Stimulated activated CD8-positive, alpha-beta memory T cell treated with anti-CD3 and anti-CD28 coated beads, Interleukin-15, amount 100 ng/mL, for 24 hours (primary cell): ENCODE data around the gene DPY19L2.
"Not testable (repeated sequence)": the region's sequence is repeated elsewhere in the genome, so short reads cannot be mapped to it uniquely, and the experiment has no call there.

Experiments
- DNase-seq: peaks from one replicate; pipeline ENCODE4 v3.0.0-alpha.2; 2020; ENCODE audit warnings: low read depth

Gene DPY19L2

DNA sequence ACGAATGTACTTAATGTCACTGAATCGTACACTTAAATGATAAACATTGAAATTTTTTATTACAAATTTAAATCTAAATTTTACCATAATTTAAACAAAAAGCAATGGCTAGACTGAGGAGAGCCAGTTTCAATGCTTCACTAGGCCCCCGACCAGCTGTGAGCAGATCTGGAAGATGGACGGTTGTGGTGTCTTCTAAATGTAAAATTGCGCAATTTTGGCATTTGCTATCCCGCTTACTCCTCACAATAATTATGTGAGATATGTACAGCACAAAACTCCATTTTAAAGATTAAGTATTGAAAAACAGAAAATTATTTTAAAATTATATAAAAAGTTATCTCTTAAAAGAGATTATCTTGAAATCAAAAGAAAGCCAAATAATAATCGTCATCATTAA, 5.3 kb downstream of the DPY19L2 start:
- not testable (repeated sequence) for DNase-seq

DNA sequence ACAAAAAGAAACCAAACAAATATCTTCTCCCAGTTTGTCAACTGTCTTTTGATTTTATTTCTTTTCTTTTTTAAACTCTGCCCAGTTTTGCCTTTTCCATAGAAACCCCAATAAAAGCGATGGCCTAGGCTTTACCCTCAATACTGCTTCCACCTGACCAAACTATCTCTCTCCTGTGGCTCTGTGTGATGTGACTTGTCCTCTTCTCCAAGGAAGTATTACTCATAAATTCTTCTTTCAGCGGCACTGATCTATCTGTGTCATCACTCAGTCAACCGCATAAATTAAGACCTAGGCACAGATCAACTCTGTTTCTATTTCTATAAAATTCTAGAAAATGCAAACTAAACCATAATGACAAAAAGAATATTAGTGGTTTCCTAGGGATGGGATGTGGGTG, 9.8 kb downstream of the DPY19L2 start:
- not testable (repeated sequence) for DNase-seq

DNA sequence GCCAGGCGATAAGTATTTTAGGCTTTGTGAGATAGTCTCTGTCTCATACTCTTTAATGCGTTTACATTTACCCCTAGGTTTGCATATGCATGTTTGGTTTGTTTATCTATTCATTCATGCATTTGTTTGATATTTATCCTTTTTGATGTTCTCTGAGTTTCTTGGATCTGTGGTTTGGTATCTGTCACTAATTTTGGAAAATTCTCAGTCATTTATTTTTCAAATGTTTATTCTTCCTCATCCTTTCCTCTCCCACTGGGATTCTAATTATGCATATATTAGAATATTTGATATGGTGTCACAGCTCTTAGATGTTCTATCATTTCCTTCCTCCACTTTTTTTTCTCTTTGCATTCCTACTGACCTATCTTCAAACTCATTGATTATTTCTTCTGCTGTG, 11.9 kb downstream of the DPY19L2 start:
- DNase-seq, result not testable (repeated sequence)

DNA sequence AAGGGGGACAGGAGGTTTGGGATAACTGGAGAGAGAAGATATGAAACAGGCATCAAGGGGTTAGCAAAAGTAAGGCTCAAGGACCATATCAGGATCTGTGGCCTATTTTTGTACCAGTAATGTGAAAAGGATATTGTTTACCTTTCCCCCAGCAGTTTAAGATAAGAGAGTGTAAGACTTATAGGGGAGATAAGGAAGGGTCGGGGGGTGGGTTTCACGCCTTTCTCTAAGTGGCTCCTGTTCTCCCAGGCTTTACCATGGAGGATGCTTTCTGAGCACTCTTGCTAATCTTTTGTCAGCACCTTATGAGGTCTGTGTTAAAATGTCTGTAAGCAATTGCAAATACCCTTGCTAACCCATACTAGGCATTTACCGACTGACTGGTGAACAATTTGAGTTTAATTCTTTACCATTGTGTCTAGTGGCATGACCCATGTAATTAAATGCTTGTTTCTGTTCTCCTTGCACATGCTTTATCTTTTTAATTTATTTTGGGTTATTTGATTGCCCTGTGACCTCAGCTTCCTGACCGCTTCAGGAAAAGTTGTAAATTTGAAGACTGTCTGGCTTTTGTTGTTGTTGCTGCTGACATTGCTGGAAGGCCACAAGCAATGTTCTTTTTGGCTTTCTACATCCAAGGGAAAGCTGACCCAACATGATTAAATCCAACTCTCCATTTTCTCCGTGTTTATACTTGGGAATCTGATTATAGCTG, 12.6 kb downstream of the DPY19L2 start:
- DNase-seq, result not testable (repeated sequence)

DNA sequence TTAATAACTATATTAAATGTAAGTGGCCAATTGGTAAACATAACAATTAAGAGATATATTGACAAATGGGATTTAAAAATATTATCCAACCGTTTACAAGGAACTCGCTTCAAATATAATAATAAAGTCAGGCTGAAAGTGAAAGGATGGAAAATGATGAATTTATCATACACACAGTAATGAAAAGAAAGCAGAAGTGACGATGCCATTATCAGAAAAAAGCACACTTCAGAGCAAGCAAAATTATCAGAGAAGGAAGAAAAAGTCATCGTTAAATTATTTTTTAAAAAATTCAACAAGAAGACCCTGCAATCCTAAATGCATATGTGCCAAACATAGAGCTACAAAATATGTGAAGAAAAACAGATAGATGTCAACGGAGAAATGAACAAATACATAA, 13.8 kb downstream of the DPY19L2 start:
- not testable (repeated sequence) for DNase-seq

DNA sequence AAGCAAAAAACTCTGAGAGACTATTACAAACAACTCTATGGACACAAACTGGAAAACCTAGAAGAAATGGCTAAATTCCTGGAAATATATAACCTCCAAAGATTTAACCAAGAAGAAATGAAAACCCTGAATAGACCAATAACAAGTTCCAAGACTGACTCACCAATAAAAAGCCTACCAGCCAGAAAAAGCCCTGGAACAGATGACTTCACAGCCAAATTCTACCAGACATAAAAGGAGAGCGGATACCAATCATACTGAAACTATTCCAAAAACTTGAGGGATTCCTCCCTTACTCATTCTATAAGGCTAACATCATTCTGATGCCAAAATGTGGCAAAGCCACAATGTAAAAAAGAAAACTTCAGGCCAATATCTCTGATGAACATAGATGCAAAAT, 18.8 kb downstream of the DPY19L2 start:
- not testable (repeated sequence) for DNase-seq

DNA sequence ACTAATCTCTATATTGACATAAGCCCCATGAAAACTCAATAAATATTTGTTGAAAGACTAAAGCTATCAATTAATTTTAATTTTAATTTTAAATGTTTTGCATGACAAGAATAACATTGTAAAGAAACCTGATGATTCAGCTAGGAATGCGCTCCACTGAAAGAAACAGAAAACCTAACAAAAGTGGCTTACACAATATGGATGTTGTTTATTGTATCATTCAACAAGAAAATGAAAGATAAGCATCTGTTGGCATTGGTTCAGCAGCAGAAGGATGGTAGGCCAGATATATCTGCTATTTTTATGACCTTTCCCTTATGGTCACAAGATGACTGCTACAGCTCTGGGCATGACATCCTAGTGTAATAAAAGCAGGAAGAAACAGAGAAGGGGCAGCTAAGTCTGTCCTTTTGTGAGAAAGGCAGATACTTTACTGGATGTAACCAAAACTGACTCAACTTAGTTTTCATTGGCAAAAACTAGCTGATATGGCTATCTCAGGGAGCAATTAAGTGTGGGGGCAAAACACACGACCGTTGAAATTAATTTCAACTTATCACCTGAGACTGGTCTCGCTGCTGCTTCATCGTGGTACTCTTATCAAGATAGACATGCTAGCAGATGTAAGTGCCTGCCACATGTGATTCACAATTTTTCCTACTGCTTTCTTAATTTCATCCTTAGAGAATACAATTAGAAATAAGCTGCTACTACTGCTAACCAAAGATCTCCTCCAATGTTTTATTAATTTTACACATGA, 24.7 kb downstream of the DPY19L2 start:
- DNase-seq, result not testable (repeated sequence)

DNA sequence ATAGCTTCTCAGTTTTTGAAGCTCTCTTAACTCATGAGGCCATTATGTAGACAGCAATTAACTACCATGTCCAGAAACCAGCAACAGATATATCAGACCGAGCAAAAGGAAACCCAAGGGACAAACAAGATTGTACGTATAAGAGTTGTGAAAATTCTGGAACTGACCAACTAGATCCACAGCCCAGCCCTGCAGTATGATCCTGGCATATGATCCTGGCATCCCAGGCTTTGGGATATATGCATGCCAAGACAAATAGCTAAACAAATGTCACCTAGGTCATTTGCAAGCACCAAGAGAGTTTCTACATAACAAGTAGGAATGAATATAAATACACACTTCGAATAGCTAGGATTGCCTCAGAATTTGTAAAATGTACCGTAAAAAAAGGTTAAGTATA, 44.0 kb downstream of the DPY19L2 start:
- not testable (repeated sequence) for DNase-seq

DNA sequence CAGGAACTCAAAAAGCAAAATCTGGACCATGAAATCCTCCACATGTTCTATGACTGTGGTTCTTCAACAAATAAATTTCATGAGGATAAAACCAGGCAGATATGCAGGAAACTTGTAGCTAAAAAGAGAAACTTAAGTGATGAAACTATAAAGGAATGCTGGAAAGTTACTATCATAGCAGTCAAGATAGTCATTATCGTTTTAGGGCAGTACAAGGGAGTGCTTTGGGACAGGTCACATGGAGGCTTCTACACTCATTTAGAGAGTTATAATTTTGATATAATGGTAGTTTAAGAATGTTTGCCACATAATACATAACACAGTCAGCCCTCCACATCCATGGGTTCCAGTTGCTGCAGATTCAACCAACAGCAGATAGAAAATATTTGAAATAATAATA, 52.7 kb downstream of the DPY19L2 start:
- DNase-seq, result not testable (repeated sequence)

DNA sequence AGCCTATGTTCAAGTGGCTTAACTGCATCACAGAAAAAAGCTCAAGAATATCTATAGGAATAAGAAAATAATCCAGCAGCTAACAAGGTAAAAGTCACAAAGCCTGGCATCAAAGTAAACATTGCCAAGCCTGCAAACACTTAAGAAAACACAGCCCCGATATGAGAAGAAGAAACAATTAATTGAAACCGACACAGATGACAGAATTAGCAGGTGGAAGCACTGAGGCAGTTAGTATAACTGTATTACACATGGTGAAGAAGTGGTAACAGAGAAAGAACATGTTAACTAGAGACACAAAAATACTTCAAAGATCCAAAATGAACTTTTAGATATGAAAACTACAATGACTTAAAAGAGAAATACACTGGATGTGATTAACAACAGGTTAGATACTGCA, 57.0 kb downstream of the DPY19L2 start:
- not testable (repeated sequence) for DNase-seq

DNA sequence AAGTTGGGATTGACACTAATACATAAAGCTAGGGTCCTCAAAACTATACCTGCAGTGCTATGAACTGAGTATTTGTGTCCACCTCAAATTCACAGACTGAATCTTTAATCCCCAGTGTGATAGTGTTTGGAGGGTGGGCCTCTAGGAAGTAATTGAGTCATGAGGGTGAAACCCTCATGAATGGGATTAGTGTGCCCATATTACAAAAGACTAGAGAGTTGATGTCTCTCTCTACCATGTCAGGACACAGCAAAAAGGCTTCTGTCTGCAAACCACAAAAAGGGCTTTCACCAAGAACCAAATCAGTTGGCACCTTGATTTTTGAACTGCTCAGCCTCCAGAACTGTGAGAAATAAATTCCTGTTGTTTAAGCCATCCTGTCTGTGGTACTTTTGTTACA, 59.0 kb downstream of the DPY19L2 start:
- not testable (repeated sequence) for DNase-seq

DNA sequence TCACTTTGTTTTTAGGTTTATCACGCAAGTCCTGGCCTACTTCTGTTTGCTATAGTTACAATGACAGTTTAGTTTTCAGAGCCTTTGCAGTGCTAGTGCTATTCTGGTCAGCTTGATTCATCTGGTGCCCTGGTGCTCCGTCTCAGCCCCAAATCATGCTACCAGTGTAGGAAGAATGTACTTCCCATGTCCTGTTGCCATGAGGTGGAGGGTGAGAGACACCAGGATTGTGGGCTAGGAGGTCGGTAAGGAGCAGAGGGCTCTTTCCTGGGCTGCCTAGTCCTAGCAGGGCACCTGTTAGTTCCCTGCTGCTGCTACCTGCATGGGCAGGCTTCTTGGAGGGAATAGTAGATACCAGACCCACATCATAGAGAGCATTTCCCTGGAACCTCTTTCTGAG, 63.3 kb downstream of the DPY19L2 start:
- not testable (repeated sequence) for DNase-seq

DNA sequence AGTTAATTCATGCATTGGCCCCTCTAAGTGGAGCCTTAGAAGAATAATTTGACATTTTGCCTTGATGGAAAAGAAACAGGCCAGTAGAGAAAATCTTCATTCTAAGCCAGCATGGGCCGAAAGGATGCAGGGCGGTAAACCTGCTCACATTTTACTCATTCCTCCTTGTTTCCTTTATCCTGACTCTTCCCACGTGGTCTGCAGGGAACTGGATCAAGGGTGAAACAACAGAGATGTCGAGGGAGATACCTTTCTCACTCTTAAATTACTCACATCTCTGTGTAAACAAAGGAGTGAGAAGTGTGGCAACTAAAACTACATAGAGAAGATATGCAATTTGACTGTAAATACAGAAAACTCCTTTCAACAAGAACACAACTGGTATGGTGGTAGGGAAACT, 73.5 kb downstream of the DPY19L2 start:
- DNase-seq, result not testable (repeated sequence)

DNA sequence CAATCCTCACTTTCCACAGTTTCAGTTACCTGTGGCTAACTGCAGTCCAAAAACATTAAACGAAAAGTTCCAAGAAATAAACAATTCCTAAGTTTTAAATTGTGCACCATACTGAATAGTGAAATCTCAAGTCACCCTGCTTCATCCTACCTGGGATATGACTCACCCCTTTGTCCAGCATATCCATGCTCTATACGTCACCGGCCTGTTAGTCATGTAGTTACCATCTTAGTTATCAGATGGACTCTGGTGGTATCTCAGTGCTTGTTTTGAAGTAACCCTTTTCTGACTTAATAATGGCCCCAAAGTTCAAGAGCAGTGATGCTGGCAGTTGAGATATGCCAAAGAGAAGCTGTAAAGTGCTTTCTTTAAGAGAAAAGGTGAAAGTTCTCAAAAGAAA, 83.9 kb downstream of the DPY19L2 start:
- not testable (repeated sequence) for DNase-seq

DNA sequence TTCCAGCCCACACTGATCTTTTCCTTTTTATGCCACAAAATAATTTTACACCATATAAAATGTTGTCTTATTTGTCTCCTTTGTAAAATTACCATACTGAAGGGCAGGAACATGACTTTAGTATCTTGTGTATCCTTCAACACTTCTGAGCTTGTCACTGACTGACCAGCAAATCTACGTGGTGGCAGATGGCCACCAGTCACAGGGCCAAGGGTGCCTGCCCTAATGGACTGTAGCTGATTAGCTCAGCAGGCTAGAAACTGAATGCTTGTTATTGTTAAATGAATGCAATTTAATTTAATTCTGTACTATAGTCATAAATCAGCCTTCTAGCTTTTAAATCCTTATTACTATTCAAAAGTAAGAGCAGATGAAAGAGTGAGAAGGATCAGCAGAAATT, 85.0 kb downstream of the DPY19L2 start:
- not testable (repeated sequence) for DNase-seq

DNA sequence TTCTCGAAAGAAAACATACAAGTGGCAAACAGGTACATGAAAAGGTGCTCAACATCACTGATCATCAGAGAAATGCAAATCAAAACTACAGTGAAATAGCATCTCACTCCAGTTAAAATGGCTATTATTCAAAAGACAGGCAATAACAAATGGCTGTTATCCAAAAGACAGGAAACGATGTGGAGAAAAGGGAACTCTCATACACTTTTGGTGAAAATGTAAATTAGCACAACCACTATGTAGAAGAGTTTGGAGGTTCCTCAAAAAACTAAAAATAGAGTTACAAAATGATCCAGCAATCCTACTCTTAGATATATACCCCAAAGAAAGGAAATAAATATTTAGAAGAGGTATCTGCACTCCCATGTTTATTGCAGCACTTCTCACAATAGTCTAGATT, 90.7 kb downstream of the DPY19L2 start:
- not testable (repeated sequence) for DNase-seq

DNA sequence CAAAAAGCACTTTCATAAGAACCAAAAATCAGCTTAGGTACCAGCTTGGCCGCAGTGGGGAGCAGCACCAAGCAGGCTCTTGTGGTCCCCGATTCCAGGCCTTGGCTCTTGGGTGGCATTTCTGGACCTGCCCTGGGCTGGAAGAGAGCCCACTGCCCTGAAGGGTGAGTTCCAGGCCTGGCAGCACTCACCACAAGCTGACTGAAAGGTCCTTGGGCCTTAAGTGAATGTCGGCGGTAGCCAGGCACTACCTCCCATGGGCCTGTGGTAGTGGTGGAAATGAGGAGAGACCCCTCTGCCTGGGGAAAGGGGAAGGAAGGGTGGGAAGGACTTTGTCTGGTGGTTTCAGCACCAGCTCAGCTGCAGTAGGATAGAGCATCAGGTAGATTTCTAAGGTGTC, 96.3 kb downstream of the DPY19L2 start:
- not testable (repeated sequence) for DNase-seq

DNA sequence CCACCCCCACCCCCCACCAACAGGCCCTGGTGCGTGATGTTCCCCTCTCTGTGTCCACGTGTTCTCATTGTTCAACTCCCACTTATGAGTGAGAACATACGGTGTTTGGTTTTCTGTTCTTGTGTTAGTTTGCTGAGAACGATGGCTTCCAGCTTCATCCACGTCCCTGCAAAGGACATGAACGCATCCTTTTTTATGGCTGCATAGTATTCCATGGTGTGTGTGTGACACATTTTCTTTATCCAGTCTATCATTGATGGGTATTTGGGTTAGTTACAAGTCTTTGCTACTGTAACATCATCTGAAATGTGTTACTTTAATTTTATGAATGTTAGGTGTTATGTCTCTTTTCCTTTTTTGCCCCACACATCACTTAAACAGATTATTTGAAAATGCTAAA, 109.8 kb downstream of the DPY19L2 start:
- not testable (repeated sequence) for DNase-seq

DNA sequence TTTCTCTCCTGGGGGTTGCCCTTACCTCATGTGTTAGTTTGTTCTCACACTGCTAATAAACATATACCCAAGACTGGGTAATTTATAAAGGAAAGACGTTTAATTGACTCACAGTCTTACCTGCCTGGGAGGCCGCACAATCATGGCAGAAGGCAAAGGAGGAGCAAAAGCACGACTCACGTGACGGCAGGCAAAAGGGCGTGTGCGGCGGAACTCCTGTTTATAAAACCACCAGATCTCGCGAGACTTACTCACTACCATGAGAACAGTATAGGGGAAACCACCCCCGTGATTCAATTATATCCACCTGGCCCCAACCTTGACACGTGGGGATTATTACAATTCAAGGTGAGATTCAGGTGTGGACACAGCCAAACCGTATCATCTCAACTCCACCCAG, 116.9 kb downstream of the DPY19L2 start:
- not testable (repeated sequence) for DNase-seq

DNA sequence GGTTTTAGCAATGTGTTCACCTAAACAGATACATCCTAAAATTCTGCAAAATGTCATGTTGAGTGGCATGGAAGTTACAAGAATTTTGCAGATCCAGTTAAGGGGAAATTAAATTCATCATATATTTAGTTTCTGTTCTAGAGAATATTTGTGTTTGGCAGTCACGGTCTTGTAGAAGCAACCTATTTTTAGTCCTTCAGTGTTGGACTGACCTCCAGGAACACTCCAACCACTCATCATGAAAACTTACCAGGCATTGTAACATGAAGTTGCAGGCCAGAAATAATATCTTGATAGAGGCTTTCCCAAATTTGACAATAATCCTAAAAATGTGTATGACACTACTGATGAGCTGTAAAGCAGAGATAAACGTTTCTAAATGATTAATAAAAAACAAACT, 119.3 kb downstream of the DPY19L2 start:
- DNase-seq, result not testable (repeated sequence)

DNA sequence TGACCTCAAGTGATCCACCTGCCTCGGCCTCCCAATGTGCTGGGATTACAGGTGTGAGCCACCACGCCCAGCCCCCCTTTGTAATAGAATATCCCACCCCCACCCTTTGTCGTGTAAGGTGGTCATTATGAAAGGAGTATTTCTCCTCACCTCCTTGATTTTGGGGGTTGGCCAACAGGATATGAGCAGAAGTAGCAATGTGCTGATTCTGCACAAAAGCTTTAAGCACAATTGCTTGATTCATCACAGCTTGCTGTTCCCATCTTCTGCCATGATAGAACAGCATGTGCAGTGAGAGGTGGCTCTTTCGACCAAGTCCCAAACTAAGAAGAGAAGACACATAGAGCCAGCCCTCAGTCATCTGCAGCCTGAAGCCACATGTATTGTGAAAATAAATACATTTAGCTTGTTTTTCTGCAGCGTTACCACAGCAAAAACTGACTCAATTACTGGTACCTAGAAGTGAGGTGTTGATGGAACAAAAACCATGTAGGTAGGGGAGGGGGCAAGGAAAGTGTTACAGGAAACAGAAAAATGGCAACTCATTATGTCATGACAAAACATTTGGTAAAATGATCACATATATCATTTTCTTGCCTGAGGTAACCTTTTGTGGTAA, 122.9 kb downstream of the DPY19L2 start:
- not testable (repeated sequence) for DNase-seq

DNA sequence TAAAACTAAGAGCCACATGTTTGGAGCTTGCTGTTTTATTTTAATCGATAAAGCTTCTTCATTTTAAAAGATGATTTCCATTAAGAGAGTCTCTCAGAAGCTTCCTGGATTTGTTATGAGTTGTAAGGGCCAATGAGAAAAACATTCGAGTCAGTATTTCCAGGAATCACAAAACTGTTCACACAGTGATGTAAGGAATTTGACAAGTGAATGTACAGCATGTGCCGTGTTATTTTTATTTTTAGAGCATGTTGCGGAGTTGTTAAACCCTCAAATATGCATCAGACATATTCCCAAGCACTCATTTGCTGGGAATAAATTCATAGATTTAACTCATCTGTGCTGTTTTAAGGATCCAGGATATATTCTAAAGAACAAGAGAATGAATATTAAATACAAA, 129.6 kb downstream of the DPY19L2 start:
- not testable (repeated sequence) for DNase-seq

DNA sequence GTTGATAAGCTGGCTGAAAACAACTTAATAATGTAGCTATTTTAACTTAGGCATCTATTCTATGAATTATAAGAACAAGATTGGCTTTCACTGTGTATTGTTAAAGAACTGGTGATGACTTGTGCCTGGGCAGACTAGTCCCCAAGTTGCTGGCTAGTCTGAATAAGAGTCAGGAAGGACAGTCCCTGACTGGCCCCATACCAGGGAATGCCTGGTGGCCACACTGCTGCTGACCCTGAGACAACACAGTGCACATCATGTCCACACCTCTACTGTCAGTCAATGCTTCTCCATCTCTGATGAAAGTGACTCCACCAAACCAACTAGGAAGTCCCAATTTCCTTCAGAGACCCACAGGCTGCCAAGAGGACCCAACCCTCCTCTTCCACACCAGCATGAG, 130.5 kb downstream of the DPY19L2 start:
- DNase-seq, result not testable (repeated sequence)
